BLaER1 (cell line): Measurements from ENCODE around the gene POLA1.

Source experiments
- H3K27ac ChIP-seq: shearing (Covaris generic); formaldehyde crosslinking; 2 replicates; pipeline ENCODE4 v1.8.1; 2022
- H3K27me3 ChIP-seq: shearing (Covaris generic); formaldehyde crosslinking; 2 replicates; pipeline ENCODE4 v1.8.1; 2022
- H3K36me3 ChIP-seq: shearing (Covaris generic); formaldehyde crosslinking; 2 replicates; pipeline ENCODE4 v1.8.1; 2022
- H3K4me1 ChIP-seq: shearing (Covaris generic); formaldehyde crosslinking; 2 replicates; pipeline ENCODE4 v1.8.1; 2022
- H3K4me2 ChIP-seq: shearing (Covaris generic); formaldehyde crosslinking; 2 replicates; pipeline ENCODE4 v1.8.1; 2022
- H3K4me3 ChIP-seq: shearing (Covaris generic); formaldehyde crosslinking; 2 replicates; pipeline ENCODE4 v1.8.1; 2022
- H3K9ac ChIP-seq: shearing (Covaris generic); formaldehyde crosslinking; 2 replicates; pipeline ENCODE4 v1.8.1; 2022
- H3K9me3 ChIP-seq: shearing (Covaris generic); formaldehyde crosslinking; 2 replicates; pipeline ENCODE4 v1.8.1; 2022
- H4K20me1 ChIP-seq: shearing (Covaris generic); formaldehyde crosslinking; 2 replicates; pipeline ENCODE4 v1.8.1; 2022
- Cebpa-rat ChIP-seq: shearing (Covaris generic); IDR thresholded peaks from 2 replicates; pipeline ENCODE4 v1.8.1; 2022

Gene POLA1

GRCh38 chrX:24999511-24999910 lies 305.8 kb downstream of the POLA1 start:
- Histone ChIP-seq H3K36me3 (peaks cover 8% of the 10 kb centered on the region; the same call in 1 of the 2 replicates), H3K27me3 (peaks cover 99% of the 10 kb centered on the region), H3K4me1 (no peaks in the 10 kb centered on the region), H3K27ac (no peak overlapping the region), H3K9me3 (peaks cover 6% of the 10 kb centered on the region; the same call in 1 of the 2 replicates), H3K4me2 (no peak overlapping the region), H3K4me3 (no peak overlapping the region), H4K20me1 (peaks cover 83% of the 10 kb centered on the region), H3K9ac (no peak overlapping the region)
- no peak for TF ChIP-seq Cebpa-rat

GRCh38 chrX:25001808-25002660 lies 308.3 kb downstream of the POLA1 start:
- Histone ChIP-seq H3K4me1 (no peaks in the 10 kb centered on the region), H3K27ac (no peak overlapping the region), H3K36me3 (no peaks in the 10 kb centered on the region), H3K4me3 (no peak overlapping the region), H3K27me3 (peaks cover 99% of the 10 kb centered on the region), H3K4me2 (no peak overlapping the region), H4K20me1 (peaks cover 94% of the 10 kb centered on the region), H3K9me3 (peaks cover 6% of the 10 kb centered on the region; the same call in 1 of the 2 replicates), H3K9ac (no peak overlapping the region)
- TF ChIP-seq Cebpa-rat: no peak

DNA sequence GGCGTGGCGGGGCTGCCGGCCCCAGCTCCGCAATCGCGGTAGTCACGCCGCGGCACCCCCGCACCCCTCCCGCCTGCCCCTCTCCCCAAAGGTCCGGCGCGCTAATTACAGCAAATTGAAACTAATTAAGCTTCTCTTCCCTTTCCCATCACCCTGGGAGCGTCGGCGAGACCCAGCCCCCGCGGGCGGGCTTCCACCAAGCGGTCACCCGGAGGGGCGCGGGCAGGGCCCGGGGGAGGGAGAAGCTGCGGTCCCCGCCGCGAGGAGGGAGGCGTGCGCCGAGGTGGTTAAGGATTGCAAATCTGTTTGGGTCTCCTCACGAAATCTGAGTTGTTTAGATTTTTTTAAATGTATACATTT lies 308.9 kb downstream of the POLA1 start:
- peaks cover 95% of the 10 kb centered on the region for H4K20me1 ChIP-seq
- H3K36me3 ChIP-seq: no peaks in the 10 kb centered on the region
- peaks cover 6% of the 10 kb centered on the region; the same call in 1 of the 2 replicates for H3K9me3 ChIP-seq
- TF ChIP-seq Cebpa-rat: no peak
- H3K4me2 ChIP-seq: no peak overlapping the region
- no peak overlapping the region for H3K9ac ChIP-seq
- H3K4me1 ChIP-seq: no peaks in the 10 kb centered on the region
- no peak overlapping the region for H3K4me3 ChIP-seq
- H3K27me3 ChIP-seq: peaks cover 99% of the 10 kb centered on the region
- no peak overlapping the region for H3K27ac ChIP-seq

GRCh38 chrX:25003066-25003849 lies 309.5 kb downstream of the POLA1 start:
- Histone ChIP-seq H3K36me3 (no peaks in the 10 kb centered on the region), H3K9ac (no peak overlapping the region), H3K4me2 (no peak overlapping the region), H3K27me3 (peaks cover 99% of the 10 kb centered on the region), H3K27ac (no peak overlapping the region), H3K4me3 (no peak overlapping the region), H3K4me1 (no peaks in the 10 kb centered on the region), H3K9me3 (peaks cover 6% of the 10 kb centered on the region; the same call in 1 of the 2 replicates), H4K20me1 (peaks cover 95% of the 10 kb centered on the region)
- TF ChIP-seq Cebpa-rat: no peak

DNA sequence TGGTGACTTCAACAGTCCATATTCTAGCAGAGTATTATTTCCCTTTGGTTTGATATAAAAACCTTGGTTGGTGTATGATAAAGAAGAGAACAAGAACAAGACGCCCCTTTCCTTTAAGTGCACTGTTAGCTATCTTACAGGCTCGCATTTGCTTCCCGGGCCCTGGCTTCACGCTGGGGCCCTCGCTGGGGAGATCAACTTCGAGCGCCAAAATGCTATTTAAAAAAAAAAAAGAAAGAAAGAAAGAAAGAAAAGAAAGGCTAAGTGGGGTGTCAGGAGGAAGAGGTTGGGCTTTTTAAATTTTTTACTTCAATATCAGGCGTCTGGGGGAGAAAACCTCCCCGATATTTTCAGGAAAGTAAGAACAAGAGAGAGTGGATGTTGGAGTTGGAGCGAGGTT lies 310.3 kb downstream of the POLA1 start:
- H3K4me2 ChIP-seq: no peak overlapping the region
- no peaks in the 10 kb centered on the region for H3K4me1 ChIP-seq
- H4K20me1 ChIP-seq: peaks cover 95% of the 10 kb centered on the region
- H3K27ac ChIP-seq: no peak overlapping the region
- no peaks in the 10 kb centered on the region for H3K36me3 ChIP-seq
- H3K4me3 ChIP-seq: no peak overlapping the region
- TF ChIP-seq Cebpa-rat: no peak
- peaks cover 99% of the 10 kb centered on the region for H3K27me3 ChIP-seq
- no peak overlapping the region for H3K9ac ChIP-seq
- H3K9me3 ChIP-seq: peaks cover 6% of the 10 kb centered on the region; the same call in 1 of the 2 replicates

GRCh38 chrX:25004485-25005032 lies 310.8 kb downstream of the POLA1 start:
- peaks cover 99% of the 10 kb centered on the region for H3K27me3 ChIP-seq
- H4K20me1 ChIP-seq: peaks cover 95% of the 10 kb centered on the region
- H3K4me3 ChIP-seq: no peak overlapping the region
- peaks cover 6% of the 10 kb centered on the region; the same call in 1 of the 2 replicates for H3K9me3 ChIP-seq
- H3K36me3 ChIP-seq: no peaks in the 10 kb centered on the region
- no peaks in the 10 kb centered on the region for H3K4me1 ChIP-seq
- H3K27ac ChIP-seq: no peak overlapping the region
- H3K9ac ChIP-seq: no peak overlapping the region
- TF ChIP-seq Cebpa-rat: no peak
- H3K4me2 ChIP-seq: no peak overlapping the region

DNA sequence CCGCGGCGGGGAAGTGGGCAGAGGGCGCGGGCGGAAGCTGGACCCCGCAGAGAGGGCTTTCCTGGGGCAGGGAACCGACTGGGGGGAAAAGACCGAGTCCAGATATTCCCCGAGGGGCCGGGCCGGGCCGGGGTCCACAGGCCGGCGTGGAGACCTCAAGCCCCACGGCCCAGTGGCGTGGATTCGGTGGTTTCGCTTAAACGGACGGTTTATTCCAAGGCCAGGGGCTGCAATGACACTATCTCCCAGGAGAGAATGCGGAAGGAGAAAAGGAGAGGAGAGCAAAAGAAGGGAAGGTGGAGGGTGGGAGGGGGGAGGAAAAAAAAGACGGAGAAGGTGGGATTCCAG lies 311.3 kb downstream of the POLA1 start:
- Histone ChIP-seq H4K20me1 (peaks cover 96% of the 10 kb centered on the region), H3K9ac (no peak overlapping the region), H3K4me3 (no peak overlapping the region), H3K4me1 (no peaks in the 10 kb centered on the region), H3K9me3 (peaks cover 6% of the 10 kb centered on the region; the same call in 1 of the 2 replicates), H3K4me2 (no peak overlapping the region), H3K27me3 (peaks cover 99% of the 10 kb centered on the region), H3K27ac (no peak overlapping the region), H3K36me3 (no peaks in the 10 kb centered on the region)
- no peak for TF ChIP-seq Cebpa-rat

- Histone ChIP-seq H4K20me1 (peaks cover 100% of the 10 kb centered on the region), H3K36me3 (no peaks in the 10 kb centered on the region), H3K27ac (no peak overlapping the region), H3K4me1 (no peaks in the 10 kb centered on the region), H3K4me3 (no peak overlapping the region), H3K27me3 (peaks cover 100% of the 10 kb centered on the region), H3K9me3 (peaks cover 6% of the 10 kb centered on the region; the same call in 1 of the 2 replicates), H3K4me2 (no peak overlapping the region), H3K9ac (no peak overlapping the region)
- no peak for TF ChIP-seq Cebpa-rat
Measured at GRCh38 chrX:25005382-25006185, 311.9 kb downstream of the POLA1 start.

DNA sequence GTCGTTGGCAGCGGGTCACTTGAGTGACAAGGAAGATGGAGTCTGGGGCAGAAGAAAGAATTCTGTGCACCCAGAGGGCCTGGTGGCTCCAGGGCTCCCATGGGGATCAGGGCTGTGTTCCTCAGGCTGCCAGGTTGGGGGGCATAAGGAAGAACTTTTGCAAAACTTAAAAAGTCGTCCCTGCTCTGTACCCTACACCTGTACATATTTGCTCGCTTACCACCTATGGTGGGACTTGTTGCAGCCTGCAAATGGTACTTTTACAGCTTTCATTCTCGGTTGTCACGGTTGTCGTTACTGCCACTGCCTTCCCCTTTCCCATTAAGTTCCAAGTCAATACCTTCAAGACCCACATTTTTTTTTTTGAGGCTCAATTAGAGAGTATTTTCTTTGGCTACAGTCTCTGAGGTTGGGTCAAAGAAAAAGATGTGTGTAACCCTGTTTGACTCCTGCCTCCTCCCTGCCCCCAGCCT lies 312.9 kb downstream of the POLA1 start:
- no peaks in the 10 kb centered on the region for H3K36me3 ChIP-seq
- peaks cover 100% of the 10 kb centered on the region for H3K27me3 ChIP-seq
- H3K4me3 ChIP-seq: no peak overlapping the region
- no peak overlapping the region for H3K9ac ChIP-seq
- peaks cover 6% of the 10 kb centered on the region; the same call in 1 of the 2 replicates for H3K9me3 ChIP-seq
- H3K4me1 ChIP-seq: peaks cover under 1% of the 10 kb centered on the region; the same call in 1 of the 2 replicates
- H4K20me1 ChIP-seq: peaks cover 100% of the 10 kb centered on the region
- H3K4me2 ChIP-seq: no peak overlapping the region
- TF ChIP-seq Cebpa-rat: no peak
- H3K27ac ChIP-seq: no peak overlapping the region
